Measurements from ENCODE around the gene CAMK2N2.
A peak's percentile ranks its signal among the peaks of the same experiment; 100 is the strongest.
"Not testable (repeated sequence)": the region's sequence is repeated elsewhere in the genome, so short reads cannot be mapped to it uniquely, and the experiment has no call there.

Gene CAMK2N2

DNA sequence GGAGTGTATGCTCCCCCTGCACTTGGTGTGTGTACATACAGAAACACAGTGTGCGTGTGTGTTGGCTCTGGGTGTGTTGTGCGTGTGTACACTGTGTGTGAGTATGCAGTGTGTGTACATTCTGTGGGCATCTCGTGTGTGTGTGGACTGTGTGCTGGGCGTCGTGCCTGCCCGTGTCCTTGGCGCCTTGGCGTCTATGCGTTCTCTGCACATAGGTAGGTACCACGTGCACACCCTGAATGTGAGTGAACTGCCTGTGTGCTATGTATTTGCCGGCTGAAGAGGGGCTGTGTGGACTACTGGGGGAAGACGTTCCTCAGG, 14.0 kb upstream of the CAMK2N2 start:
- no peak for DNase-seq (ENCODE audit: low read depth, low spot score)

GRCh38 chr3:184272269-184272668, 10.9 kb upstream of the CAMK2N2 start:
- DNase-seq (ENCODE audit: low read depth, low spot score): no peak

DNA sequence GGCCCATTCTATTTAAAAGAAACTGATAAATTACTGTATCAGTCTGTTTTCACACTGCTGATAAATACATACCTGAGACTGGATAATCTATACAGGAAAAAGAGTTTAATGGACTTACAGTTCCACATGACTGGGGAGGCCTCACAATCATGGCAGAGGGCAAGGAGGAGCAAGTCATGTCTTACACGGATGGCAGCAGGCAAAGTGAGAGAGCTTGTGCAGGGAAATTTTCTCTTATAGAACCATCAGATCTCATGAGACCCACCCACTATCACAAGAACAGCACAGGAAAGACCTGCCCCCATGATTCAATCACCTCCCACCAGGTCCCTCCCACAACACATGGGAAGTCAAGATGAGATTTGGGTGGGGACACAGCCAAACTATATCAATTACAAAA, 5.9 kb upstream of the CAMK2N2 start:
- not testable (repeated sequence) for DNase-seq (ENCODE audit: low read depth, low spot score)

GRCh38 chr3:184262764-184263179, 1.4 kb upstream of the CAMK2N2 start:
- DNase-seq (ENCODE audit: low read depth, low spot score): no peak

GRCh38 chr3:184261854-184262763, 756 bp upstream of the CAMK2N2 start:
- peak; percentile 74 for DNase-seq (ENCODE audit: low read depth, low spot score)

DNA sequence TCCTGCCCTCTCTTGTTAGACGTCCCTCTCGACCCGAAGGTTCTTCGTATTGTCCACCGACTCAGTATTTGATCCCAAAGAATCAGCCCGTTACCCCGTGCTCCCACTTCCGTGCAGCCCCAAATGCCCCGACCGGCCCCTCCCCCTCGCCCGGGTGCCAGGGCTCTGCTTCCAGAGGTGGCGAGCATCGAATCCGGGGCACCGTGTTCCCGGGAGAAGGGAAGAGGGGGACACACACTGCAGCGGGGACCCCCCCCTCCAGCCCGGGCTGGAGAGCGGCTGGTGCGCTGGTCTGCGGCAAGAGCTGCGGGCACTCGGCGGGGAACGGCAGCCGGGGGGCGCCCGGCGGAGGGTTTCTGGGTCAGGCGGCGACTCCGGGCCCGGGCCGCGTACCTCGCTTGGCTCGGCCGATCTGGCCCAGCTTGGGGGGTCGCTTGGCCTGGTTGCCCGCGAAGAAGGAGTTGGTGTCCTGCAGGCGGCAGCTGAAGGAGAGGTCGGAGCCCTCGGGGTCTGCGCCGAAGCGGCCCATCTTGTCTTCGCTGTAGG, 556 bp downstream of the CAMK2N2 start:
- peak; percentile 14 for DNase-seq (ENCODE audit: low read depth, low spot score)

- peak; percentile 24 for DNase-seq (ENCODE audit: low read depth, low spot score)
Measured at GRCh38 chr3:184259878-184260723, 1.3 kb downstream of the CAMK2N2 start.

DNA sequence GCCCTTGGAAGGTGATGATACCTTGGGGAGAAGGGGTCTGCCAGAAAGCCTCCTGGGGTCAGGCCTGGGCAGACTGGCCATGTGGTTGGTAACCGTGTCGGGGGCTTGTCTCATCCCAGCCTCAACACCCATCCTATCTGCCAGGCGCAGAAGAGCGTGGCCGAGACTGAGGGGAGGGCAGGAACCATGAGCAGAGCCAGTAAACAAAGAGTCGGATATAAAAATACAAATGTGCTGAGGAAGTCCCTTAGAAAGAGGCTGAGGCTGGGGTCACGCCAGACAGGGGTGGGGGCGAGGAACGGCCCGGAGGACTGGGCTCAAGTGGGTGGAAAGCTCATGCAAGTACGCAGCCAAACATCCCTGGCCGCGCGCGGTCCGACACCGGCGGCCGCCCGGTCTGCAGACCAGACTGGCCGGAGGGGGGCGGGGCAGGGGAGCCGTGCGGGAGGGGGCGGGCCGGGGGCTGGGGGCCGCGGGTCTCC, 1.9 kb downstream of the CAMK2N2 start:
- no peak for DNase-seq (ENCODE audit: low read depth, low spot score)

GRCh38 chr3:184258926-184259325, 2.4 kb downstream of the CAMK2N2 start:
- no peak for DNase-seq (ENCODE audit: low read depth, low spot score)

GRCh38 chr3:184257083-184257915, 4.1 kb downstream of the CAMK2N2 start:
- DNase-seq (ENCODE audit: low read depth, low spot score): no peak

DNA sequence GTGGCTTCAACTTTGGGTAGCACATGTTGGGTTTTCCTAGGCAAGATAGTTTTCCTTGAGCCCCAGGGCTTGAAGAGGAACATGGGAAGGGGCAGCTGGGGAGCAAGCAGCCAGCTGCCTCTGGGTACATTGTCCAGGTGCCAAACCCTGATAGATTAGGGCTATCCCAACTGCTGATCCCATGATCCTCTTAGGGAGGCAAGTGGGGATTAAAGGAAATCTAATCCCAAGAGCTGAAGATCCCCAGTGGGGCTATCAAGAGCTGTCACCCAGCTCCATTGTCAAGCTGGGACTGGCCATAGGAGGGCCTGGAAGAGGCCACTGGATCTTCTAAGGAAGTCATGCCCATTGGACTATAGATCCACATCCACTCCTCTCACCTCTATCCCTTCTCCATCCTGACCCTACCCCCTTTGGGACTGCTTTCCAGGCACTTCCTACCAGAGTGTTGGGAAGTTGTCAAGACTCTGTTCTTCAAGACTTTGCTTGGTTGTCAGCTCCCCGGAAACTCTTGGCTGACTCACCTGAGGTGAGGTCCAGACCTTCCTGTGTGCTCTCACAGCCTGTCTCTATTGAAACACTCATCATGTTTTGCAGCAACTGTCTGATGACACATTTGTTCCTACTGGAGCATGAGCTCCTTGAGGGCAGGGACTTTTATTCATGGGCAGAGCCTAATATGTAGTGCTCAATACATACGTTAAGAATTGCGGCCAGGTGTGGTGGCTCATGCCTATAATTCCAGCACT, 5.9 kb downstream of the CAMK2N2 start:
- DNase-seq (ENCODE audit: low read depth, low spot score): no peak

DNA sequence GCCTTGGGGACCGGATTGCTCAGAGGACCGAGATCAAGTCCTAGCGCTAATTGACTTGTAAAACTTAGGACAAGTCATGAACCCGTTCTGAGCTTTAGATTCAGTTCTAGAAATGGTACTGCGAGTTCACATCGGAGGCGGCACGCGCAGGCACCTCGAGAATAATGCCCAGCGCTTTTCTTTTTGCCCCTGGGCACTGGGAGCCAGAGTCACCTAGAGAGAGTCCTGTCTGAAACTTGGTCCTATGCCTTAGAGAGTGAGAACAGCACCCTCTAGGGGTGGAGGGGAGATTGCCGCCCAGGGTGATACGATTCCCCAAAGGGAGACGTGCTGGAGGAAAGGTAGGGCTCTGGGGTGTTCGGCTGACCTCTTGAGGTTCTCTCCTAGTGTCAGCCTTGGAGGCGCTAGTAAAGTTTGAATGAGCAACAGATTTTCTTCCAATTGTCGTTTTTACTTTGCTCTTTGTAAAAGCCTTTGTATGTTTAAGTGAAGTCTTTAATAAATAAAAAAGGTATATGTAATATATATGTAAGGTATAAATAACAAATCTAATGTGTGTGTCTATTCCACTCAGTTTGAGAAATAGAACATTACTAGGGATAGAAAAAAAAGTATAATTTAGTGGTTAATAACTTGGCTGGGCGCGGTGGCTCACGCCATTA, 11.1 kb downstream of the CAMK2N2 start:
- DNase-seq (ENCODE audit: low read depth, low spot score): peak; percentile 96

DNA sequence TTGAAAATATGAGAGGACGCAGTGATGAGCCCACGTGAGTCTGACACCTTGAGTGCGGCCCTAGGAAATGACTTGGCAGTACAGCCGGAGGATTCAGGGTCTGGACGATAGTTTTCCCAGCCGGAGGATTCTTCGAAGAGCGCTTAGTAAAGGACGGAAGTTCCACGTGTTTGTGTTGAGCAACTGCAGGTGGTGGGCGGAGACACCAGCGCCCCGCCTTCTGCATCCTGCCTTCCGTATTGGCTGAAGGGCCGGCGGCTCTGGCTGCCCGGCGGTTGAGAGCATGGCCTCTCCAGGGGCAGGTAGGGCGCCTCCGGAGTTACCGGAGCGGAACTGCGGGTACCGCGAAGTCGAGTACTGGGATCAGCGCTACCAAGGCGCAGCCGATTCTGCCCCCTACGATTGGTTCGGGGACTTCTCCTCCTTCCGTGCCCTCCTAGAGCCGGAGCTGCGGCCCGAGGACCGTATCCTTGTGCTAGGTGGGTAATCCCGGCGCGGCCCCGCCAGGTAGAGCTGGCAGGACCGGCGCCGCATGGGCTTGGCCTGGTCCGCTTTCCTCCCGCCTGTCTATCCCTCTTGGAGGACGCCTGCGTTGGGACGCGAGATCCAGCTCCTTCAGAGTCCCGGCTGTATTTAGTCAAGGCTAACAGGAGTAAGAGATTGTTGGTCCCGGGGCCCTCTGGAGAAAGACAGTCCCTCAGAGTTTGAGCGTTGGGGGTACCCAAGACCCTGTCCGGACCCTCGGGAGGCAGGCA, 11.8 kb downstream of the CAMK2N2 start, which contains the start of gene EEF1AKMT4:
EEF1AKMT4 (plus strand) TSS at position 261 of the 755 bp plus-strand sequence; CDS start at position 284, 23 bp downstream.
- DNase-seq (ENCODE audit: low read depth, low spot score): peak; percentile 99

DNA sequence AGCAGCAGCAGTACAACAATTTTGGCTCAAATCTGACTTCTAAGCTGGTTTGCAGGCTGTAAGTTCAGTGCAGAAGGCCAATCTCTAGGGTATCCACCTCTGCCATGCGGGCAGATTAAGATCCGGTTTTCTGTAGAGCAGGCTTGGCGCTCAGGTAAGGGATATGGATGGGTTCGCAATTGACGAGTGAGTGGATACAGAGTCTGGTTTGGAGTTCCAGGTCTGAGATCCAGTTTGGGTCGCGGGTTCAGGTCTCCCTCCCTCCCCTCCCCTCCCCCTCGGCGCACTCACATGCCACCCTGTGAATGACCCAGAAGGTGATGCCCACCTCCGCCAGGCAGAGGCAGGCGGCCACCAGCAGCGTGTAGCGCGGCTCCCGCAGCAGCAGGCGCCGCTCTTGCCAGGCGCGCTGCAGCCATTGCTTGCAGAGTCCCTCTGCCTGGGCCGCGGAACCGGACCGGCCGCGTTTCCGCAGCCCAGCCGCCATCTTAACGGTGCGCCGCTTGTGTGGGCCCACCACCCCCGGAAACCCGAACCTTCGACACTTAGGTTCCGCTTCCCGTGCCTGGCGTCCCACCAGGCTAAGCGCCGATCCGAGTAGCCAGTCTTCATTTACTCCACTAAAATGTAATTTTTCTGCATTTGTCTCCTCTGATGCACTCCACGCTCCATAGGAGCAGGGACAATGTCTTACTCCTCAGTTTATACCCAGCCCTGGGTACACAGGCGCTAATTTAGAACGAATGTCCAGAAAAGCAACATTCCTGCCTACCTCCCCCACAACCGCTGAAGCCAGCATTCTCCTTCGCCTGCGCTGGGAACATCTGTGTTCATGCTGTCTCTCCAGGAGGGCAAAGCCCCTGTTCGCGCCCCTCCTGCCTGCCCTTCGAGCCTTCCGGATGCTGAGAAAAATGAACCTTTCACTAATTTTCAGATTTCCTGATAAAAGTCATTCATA, 12.6 kb downstream of the CAMK2N2 start, which contains the start of gene ALG3:
ALG3 (minus strand) TSS at position 509 of the 958 bp plus-strand sequence; CDS start at position 487, 22 bp downstream.
- peak; percentile 91 for DNase-seq (ENCODE audit: low read depth, low spot score)

- DNase-seq (ENCODE audit: low read depth, low spot score): no peak
Measured at GRCh38 chr3:184242297-184242685, 19.1 kb downstream of the CAMK2N2 start.

GRCh38 chr3:184241447-184242296, 19.7 kb downstream of the CAMK2N2 start:
- peak; percentile 65 for DNase-seq (ENCODE audit: low read depth, low spot score)

DNA sequence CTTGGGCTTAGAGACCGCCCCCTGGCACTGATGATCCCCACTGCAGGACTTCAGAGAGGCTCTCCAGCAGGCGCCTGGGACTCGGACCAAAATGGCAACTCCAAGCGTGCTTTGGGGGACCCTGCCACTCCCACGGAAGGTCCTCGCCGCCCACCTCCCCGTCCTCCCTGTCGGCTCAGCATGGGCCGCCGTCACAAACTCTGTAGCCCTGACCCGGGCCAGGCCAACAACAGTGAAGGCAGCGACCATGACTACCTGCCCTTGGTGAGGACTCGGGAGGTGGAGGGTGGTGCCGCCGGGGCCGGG, 20.3 kb downstream of the CAMK2N2 start:
- no peak for DNase-seq (ENCODE audit: low read depth, low spot score)
